ENCODE results near the gene KIF5C.

KIF5C gene

DNA sequence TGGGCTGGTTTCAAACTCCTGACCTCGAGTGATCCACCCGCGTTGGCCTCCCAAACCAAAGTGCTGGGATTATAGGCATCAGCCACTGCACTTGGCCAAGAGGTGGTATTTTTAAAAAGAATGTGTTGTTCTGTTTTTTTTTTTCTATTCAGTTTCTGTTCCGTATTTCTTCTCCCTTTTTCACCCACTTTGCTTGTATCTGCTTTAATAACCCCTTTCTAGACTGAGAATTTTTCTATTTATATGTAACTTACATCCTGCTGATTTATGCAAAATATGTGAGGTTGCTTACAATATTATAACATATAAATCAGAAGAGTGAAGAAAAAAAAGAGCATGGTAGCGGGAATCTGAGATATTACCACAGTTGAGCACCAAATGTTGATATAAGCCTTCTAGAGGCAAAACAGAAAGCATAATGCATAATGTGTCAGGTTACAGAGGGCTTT is 146.3 kb downstream of the KIF5C start:
- no peak for DNase-seq

DNA sequence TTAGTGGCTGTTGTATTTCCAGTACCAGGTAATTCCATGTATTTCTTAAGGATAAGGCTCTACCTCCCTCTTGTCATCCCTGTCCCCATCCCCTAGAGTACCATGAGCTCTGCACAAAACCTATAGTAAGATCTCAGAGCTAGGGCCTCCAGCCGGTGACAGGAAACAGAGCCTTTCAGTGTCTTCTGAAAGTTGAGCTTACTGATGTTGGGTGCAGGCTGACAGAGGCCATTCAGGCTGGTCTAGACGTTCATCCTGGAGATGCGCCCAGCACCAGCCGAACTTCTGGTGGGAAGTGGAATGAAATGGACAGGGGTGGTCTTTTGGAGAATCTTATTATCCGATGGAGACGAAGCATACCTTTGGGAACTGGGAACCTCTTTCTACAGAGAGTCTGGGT is 146.7 kb downstream of the KIF5C start:
- DNase-seq = no peak

- DNase-seq = no peak
Measured at GRCh38 chr2:149023091-149023490, 148.1 kb downstream of the KIF5C start.

- no peak for DNase-seq
Measured at GRCh38 chr2:149027590-149028250, 152.7 kb downstream of the KIF5C start.

- DNase-seq = no peak
Measured at GRCh38 chr2:149028377-149028776, 153.3 kb downstream of the KIF5C start.

DNA sequence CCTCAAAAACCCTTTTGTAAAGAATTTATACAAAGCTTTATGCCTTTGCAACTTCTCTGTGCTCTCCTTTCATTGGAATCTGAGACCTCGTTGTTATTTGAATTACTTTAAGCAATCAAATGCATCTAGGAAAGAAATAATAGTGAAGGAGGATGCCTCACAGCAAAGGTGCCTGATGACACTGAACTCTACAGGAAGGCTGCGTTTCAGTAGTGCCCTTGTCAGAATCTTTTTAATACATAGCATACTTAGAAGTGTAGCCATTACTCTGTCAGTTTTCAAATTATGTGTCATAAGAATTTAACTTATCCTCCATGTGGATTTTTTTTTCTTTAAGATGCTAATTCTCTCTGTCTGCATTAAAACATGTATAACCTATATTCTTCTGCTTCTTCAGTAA is 153.9 kb downstream of the KIF5C start:
- DNase-seq = no peak

DNA sequence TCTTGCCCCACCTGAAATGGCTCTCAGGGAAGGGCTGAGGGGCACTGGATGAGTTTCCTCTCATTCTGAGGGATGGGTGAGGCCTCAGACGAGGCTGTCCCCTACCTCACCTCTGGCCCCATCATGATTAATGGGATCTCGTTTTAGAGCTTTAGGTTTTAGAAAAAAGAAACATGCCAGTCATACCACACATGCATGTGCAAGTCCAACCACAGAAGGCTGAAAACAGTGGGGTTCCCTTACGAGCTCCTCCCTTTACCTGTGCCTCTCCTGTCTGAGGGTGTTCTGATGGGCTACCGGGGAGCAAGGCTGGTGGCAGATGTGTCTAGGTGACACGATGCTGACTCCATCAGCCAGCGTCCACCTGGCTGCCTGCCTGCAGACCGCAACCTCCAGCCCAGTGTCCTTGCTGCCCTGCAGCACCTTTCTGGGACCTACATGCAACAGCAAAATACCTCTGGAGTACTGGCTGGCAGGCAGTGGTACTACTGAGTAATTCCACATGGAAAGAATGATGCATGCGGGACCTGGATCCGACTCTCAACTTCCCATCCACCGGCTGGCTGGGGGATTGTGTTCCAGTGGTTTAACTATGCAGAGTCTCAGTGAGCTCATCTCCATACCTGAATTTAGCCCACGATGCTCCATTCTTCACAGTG is 154.4 kb downstream of the KIF5C start:
- DNase-seq = no peak

GRCh38 chr2:149031396-149031795 is 156.4 kb downstream of the KIF5C start:
- no peak for DNase-seq

DNA sequence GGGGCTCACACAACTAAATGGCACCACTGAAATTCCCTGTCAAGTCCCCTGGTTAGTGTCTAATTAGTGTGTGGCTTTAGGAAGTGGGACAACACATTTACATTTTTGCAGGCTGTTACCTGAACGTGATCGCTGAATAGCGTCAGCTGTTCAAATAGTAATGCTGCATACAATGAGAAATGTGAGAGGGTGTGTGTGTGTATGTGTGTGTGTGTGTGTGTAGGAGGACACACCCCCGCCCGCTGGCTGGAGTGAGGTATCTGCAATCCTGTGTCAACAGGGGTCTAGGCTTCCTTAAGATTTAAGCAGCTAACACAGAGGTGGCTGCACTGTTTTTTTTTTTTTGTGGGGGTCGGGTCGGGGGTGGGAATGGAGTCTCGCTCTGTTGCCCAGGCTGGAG is 158.7 kb downstream of the KIF5C start:
- DNase-seq = no peak

GRCh38 chr2:149034406-149034805 is 159.4 kb downstream of the KIF5C start:
- DNase-seq = no peak

DNA sequence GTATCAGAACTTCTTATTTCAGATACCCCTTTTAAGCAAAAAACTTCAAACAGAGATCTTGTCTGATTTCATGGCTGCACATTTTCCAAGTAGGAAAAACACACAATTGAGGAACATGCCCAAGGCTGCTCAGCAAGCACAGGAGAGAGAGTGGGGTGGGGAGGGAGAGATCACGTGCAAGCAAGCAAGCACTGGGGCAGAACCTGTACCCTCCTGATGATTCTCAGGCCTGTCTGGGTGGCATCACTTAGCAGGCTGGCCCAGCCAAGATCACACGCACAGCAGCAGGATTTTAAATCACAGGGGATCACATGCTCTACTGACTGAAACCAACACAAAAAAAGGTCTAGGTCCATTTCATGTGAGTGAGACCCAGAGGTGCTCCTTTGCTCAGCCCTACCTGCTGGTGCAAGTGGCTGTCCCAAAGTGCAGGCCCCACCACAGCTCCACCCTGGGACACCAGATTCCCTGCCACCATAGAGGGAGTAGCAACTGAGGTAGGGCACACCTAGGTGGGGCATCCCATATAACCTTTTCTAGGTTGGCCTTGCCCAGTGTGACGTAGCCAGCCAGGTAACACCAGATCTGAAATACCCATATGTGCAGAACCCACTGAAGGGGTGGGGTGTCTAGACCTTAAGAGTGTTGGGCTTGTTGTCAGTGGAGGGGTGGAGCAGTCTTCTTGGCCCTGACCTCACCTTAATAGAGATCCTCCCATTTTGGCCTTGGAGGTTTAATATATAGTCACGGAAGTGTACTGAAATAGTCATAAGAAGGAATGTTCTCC is 161.7 kb downstream of the KIF5C start:
- no peak for DNase-seq

- DNase-seq = no peak
Measured at GRCh38 chr2:149037851-149038250, 162.8 kb downstream of the KIF5C start.

GRCh38 chr2:149038442-149039212 is 163.6 kb downstream of the KIF5C start, which contains the start of gene LYPD6B:
TSS of gene LYPD6B (plus strand) at chr2:149038699. CDS start at chr2:149130949, 92,250 bp downstream.
- DNase-seq = no peak

- no peak for DNase-seq
Measured at GRCh38 chr2:149039213-149039724, 164.2 kb downstream of the KIF5C start.

DNA sequence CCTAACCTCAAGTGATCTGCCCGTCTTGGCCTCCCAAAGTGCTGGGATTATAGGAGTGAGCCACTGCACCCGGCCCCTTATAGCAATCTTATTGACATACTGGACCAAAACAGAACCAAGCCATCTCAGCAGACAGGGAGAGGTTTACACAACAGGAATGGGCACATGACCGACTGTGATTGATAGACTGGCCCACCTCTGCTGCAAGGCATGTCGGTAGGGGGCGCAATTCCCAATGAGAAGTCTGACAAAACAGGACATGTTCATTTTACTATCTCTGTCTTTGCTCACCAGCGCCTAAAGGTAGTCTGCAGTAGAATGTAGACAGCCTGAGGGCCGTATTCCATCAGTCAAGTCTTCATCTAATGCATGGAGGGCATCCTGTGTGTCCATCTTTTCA is 165.4 kb downstream of the KIF5C start:
- no peak for DNase-seq

GRCh38 chr2:149041482-149041881 is 166.5 kb downstream of the KIF5C start:
- DNase-seq = no peak

- DNase-seq = no peak
Measured at GRCh38 chr2:149042881-149043280, 167.9 kb downstream of the KIF5C start.

- DNase-seq = no peak
Measured at GRCh38 chr2:149044500-149044899, 169.5 kb downstream of the KIF5C start.

DNA sequence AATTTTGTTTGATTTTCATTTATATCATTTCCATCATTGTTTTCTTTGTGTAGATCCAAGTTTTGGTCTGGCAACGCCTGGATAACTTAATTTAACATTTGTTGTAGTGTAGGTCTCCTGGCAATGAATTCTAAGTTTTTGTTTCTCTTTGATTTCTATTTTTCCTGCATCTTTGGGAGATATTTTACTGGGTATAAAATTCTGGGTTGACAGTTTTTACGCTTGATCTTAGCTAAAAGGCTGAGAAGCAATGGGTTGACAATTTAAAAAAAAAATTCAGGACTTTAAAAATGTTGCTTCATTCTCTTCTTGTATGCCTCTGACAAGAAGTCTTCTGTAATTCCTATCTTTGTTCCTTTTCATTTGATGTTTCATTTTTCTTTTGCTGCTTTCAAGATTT is 172.1 kb downstream of the KIF5C start:
- DNase-seq = no peak

DNA sequence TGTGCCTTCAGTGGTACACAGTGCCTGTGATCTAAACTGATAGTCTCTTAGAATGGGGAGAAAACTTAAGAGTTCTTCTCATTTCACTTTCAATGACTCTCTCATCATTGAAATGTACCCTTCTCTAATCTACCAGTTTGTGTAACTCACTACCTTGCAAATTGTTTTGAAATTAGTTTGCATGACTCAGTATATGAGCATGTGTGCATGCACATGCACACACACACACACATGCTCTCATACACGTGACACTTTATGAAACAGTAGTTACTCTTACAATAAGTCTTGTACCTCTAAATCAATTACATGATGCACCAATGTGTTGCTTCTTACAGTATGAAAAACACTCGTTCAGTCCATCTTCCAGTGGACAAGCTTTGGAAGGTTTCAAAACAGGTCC is 174.1 kb downstream of the KIF5C start:
- DNase-seq = no peak

DNA sequence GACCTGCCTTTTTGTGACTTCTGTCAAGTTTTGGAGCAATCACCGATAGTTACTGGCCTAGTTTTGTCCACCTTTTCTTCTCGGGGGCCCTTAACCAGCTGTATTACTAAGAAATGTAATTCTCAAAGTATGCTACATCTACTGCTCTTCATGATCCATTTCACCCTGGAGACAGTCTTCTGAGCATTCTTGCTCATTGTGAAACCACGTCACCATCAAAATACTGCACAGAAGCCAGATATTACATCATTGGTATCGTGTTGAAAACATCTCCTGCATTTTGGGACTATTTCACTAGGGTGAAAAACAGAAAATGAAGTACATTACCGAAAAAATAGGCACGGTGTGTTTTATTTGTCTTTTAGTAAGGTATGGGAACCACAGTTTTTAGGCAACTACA is 175.2 kb downstream of the KIF5C start:
- no peak for DNase-seq

DNA sequence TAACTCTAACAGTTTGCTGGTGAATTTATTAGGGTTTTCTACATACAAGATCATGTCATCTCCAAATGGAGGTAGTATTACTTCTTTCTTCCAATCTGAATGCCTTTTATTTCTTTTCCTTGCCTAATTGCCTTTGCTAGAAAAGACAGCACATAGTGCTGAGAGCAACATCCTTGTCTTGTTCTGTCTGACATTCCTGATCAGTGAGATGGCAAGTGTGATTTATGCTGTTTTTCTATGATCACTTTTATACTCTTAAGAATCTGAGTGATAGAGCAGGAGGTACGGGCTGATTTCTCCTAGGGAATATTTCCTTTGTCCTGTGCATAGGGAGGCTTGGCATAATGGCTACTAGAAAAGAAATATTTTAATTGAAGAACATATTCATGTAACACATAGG is 180.7 kb downstream of the KIF5C start:
- no peak for DNase-seq
